ENCODE results near the gene MYZAP. TPM values are rescaled to one million over a fixed set of nuclear protein-coding genes. Genes with fewer than 3 reads are reported as not detected.

The MYZAP gene
- polyA plus RNA-seq, 1 donor (not counting 4 experiments of a cell fraction or from before 2014, with no cell fraction given): 1.8 TPM

DNA sequence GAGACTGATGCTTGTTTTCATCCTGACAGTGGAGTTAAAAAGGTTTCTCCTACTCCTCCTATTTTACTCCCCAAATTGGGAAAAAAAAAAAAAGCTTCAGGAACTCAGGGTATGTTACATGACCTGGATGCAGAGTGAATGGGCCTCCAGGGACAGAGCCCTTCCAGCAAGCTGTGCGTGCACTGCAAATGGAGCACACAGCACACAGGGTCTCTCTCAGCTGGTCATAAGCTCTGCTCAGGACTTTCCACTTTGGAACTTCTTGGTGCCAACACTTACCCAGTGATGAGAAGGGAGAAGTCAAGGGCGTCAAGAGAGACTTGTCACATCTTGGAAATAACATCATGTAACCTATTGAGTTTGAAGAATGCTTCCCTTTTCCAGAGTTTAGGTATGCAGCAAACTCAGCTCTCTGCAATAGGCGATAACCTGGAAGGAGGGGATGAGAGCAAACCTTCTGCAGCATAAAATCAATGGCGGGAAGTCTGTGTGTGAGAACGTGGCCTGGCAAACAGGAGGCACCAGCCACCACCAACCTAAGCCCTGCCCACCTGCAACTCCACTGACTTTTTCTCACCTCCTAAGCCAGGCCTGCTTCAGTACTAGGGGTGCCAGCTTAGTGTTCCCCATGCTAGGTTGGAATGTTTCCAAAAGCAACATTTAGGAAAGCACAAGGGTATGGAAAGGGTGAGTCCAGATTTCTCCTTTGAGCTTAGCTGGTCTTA lies 39.8 kb downstream of the MYZAP start:
- Histone ChIP-seq H3K9me3 (ENCODE audit: control insufficient read depth, low read depth, low read length) (no peaks in the 10 kb centered on the region), H3K36me3 (ENCODE audit: control insufficient read depth in 2 of 2, extremely low read depth in 1 of 2, insufficient read depth in 2 of 2, low read length in 2 of 2) (no peaks in the 10 kb centered on the region)

DNA sequence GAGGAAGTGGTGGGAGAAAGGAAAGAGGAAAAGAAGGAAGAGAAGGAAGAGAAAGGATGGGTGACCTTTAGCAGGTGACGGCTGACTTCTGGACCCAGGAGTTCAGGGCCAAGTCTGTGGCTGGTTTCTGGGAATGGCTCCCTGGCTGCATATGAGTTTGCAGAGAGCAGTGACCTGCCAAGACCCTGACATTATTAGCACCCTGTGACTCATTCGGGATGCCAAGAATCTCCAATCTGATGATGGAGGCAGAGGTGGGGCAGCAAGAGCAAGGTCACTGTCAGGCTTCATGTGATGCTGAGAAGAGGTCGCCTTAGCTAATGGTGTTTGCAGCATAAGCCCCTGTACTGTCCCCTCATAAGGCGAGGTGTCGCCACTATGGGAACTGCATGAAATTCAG lies 42.6 kb downstream of the MYZAP start:
- Histone ChIP-seq H4K20me1 (ENCODE audit: control insufficient read depth, extremely low read depth, insufficient read depth, low read length) (no peaks in the 10 kb centered on the region), H3K79me2 (ENCODE audit: control insufficient read depth, insufficient read depth, low read length) (no peaks in the 10 kb centered on the region), H3K27ac (ENCODE audit: control insufficient read depth, insufficient read depth, low read length) (no peak overlapping the region), H3K4me1 (ENCODE audit: control insufficient read depth, extremely low read depth, insufficient read depth, low read length) (no peaks in the 10 kb centered on the region), H3K36me3 (ENCODE audit: control insufficient read depth in 2 of 2, extremely low read depth in 1 of 2, insufficient read depth in 2 of 2, low read length in 2 of 2) (no peaks in the 10 kb centered on the region), H2AFZ (ENCODE audit: control insufficient read depth, low read length) (no peak overlapping the region), H3K9me3 (ENCODE audit: control insufficient read depth, low read depth, low read length) (no peaks in the 10 kb centered on the region), H3K4me2 (ENCODE audit: control insufficient read depth, extremely low read depth, insufficient read depth, low read depth, low read length) (no peak overlapping the region), H3K4me3 (ENCODE audit: control insufficient read depth in 2 of 3, extremely low read depth in 1 of 3, insufficient read depth in 2 of 3, low read depth in 1 of 3, low read length in 3 of 3) (no peak overlapping the region), H3K9me1 (ENCODE audit: control insufficient read depth, extremely low read depth, insufficient read depth, low read length) (no peaks in the 10 kb centered on the region), H3K9ac (ENCODE audit: control insufficient read depth, extremely low read depth, insufficient read depth, low read length) (no peak overlapping the region), H3K27me3 (ENCODE audit: control insufficient read depth, extremely low read depth, insufficient read depth, low read length) (no peaks in the 10 kb centered on the region)
- TF ChIP-seq, protein P1, sequence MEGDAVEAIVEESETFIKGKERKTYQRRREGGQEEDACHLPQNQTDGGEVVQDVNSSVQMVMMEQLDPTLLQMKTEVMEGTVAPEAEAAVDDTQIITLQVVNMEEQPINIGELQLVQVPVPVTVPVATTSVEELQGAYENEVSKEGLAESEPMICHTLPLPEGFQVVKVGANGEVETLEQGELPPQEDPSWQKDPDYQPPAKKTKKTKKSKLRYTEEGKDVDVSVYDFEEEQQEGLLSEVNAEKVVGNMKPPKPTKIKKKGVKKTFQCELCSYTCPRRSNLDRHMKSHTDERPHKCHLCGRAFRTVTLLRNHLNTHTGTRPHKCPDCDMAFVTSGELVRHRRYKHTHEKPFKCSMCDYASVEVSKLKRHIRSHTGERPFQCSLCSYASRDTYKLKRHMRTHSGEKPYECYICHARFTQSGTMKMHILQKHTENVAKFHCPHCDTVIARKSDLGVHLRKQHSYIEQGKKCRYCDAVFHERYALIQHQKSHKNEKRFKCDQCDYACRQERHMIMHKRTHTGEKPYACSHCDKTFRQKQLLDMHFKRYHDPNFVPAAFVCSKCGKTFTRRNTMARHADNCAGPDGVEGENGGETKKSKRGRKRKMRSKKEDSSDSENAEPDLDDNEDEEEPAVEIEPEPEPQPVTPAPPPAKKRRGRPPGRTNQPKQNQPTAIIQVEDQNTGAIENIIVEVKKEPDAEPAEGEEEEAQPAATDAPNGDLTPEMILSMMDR (optimal IDR thresholded peaks at IDR 0.05 in 1 of 3, IDR thresholded peaks at IDR 0.05 in 1 of 3, conservative IDR thresholded peaks at IDR 0.05 in 1 of 3; ENCODE audit: extremely low read depth in 1 of 3, insufficient read depth in 2 of 3, low read length in 3 of 3): no peak
- TF ChIP-seq EZH2 (IDR thresholded peaks at IDR 0.05; ENCODE audit: low read length): no peak
- DNase-seq (ENCODE audit: low read depth, low spot score) (no peak), FAIRE-seq (no peak)
- dilution Hi-C loops (cut with MboI; ENCODE audit: extremely low pct_ligation_motif_present, low sequenced_read_pairs): no loop called here

More for the DNA sequence above, 39.8 kb downstream of the MYZAP start:
- no peak overlapping the region for H3K4me2 ChIP-seq (ENCODE audit: control insufficient read depth, extremely low read depth, insufficient read depth, low read depth, low read length)
- no peak overlapping the region for H3K27ac ChIP-seq (ENCODE audit: control insufficient read depth, insufficient read depth, low read length)
- TF ChIP-seq, protein P1 (optimal IDR thresholded peaks at IDR 0.05 in 1 of 3, IDR thresholded peaks at IDR 0.05 in 1 of 3, conservative IDR thresholded peaks at IDR 0.05 in 1 of 3; ENCODE audit: extremely low read depth in 1 of 3, insufficient read depth in 2 of 3, low read length in 3 of 3): no peak
- no peak for TF ChIP-seq EZH2 (IDR thresholded peaks at IDR 0.05; ENCODE audit: low read length)
- H3K9me1 ChIP-seq (ENCODE audit: control insufficient read depth, extremely low read depth, insufficient read depth, low read length): no peaks in the 10 kb centered on the region
- no peaks in the 10 kb centered on the region for H3K27me3 ChIP-seq (ENCODE audit: control insufficient read depth, extremely low read depth, insufficient read depth, low read length)
- H3K4me3 ChIP-seq (ENCODE audit: control insufficient read depth in 2 of 3, extremely low read depth in 1 of 3, insufficient read depth in 2 of 3, low read depth in 1 of 3, low read length in 3 of 3): no peak overlapping the region
- FAIRE-seq (no peak), DNase-seq (ENCODE audit: low read depth, low spot score) (no peak)
- H2AFZ ChIP-seq (ENCODE audit: control insufficient read depth, low read length): no peak overlapping the region
- H3K9ac ChIP-seq (ENCODE audit: control insufficient read depth, extremely low read depth, insufficient read depth, low read length): no peak overlapping the region
- no peaks in the 10 kb centered on the region for H3K79me2 ChIP-seq (ENCODE audit: control insufficient read depth, insufficient read depth, low read length)
- H4K20me1 ChIP-seq (ENCODE audit: control insufficient read depth, extremely low read depth, insufficient read depth, low read length): no peaks in the 10 kb centered on the region
- dilution Hi-C loops (cut with MboI; ENCODE audit: extremely low pct_ligation_motif_present, low sequenced_read_pairs): no loop called here
- no peaks in the 10 kb centered on the region for H3K4me1 ChIP-seq (ENCODE audit: control insufficient read depth, extremely low read depth, insufficient read depth, low read length)
